Activated CD4-positive, alpha-beta T cell treated with anti-CD3 and anti-CD28 coated beads, Interleukin-2, amount 50 U/mL, for 48 hours (primary cell): ENCODE data around the gene RIPPLY1.

Experiments used
- DNase-seq, 2 experiments: peaks; one replicate each; pipeline ENCODE4 v3.0.0-alpha.2; 2020

RIPPLY1 gene

GRCh38 chrX:106903291-106903824, at the start of gene RIPPLY1:
TSS of gene RIPPLY1 (minus strand) at chrX:106903341. CDS start at chrX:106903287, 54 bp downstream.
- DNase-seq, result no peak

GRCh38 chrX:106952538-106952937, 49.4 kb upstream of the RIPPLY1 start:
- no peak for DNase-seq

- DNase-seq, result no peak
These were observed 48.9 kb upstream of the RIPPLY1 start for GRCh38 chrX:106952089-106952488.

- DNase-seq, result no peak
These were observed 48.1 kb upstream of the RIPPLY1 start for GRCh38 chrX:106951230-106951629.

GRCh38 chrX:106950381-106950780, 47.2 kb upstream of the RIPPLY1 start:
- no peak for DNase-seq

GRCh38 chrX:106949366-106949765, 46.2 kb upstream of the RIPPLY1 start:
- DNase-seq, result no peak

- DNase-seq, result no peak
These were observed 45.5 kb upstream of the RIPPLY1 start for GRCh38 chrX:106948641-106949040.

GRCh38 chrX:106946464-106946863, 43.3 kb upstream of the RIPPLY1 start:
- no peak for DNase-seq

- DNase-seq, result no peak
These were observed 36.9 kb upstream of the RIPPLY1 start for GRCh38 chrX:106940068-106940467.

- no peak for DNase-seq
These were observed 36.4 kb upstream of the RIPPLY1 start for GRCh38 chrX:106939566-106939965.

- DNase-seq, result no peak
These were observed 33.1 kb upstream of the RIPPLY1 start for GRCh38 chrX:106936246-106936645.

GRCh38 chrX:106935175-106935574, 32.0 kb upstream of the RIPPLY1 start:
- DNase-seq, result no peak

- no peak for DNase-seq
These were observed 30.4 kb upstream of the RIPPLY1 start for GRCh38 chrX:106933538-106933961.

GRCh38 chrX:106932960-106933537, 29.9 kb upstream of the RIPPLY1 start:
- DNase-seq, result no peak

- no peak for DNase-seq
These were observed 29.4 kb upstream of the RIPPLY1 start for GRCh38 chrX:106932492-106932923.

GRCh38 chrX:106931831-106932491, 28.8 kb upstream of the RIPPLY1 start:
- DNase-seq, result no peak

- DNase-seq, result no peak
These were observed 25.1 kb upstream of the RIPPLY1 start for GRCh38 chrX:106928227-106928626.

- DNase-seq, result no peak
These were observed 24.6 kb upstream of the RIPPLY1 start for GRCh38 chrX:106927700-106928099.

- no peak for DNase-seq
These were observed 23.9 kb upstream of the RIPPLY1 start for GRCh38 chrX:106927023-106927422.

- no peak for DNase-seq
These were observed 18.5 kb upstream of the RIPPLY1 start for GRCh38 chrX:106921637-106922036.

GRCh38 chrX:106919932-106920452, 16.9 kb upstream of the RIPPLY1 start, which contains the start of gene CLDN2:
TSS of gene CLDN2 (plus strand) at chrX:106920402. CDS start at chrX:106928229, 7,827 bp downstream.
- no peak for DNase-seq

- no peak for DNase-seq
These were observed 14.8 kb upstream of the RIPPLY1 start for GRCh38 chrX:106917830-106918500.

GRCh38 chrX:106912864-106913263, 9.7 kb upstream of the RIPPLY1 start:
- DNase-seq, result no peak

GRCh38 chrX:106906361-106906760, 3.2 kb upstream of the RIPPLY1 start:
- DNase-seq, result no peak
